NCI-H1105 treated with DMSO at 0.1 percent for 48 hours (cell line): ENCODE results near the gene ELANE.

Experiments
- DNase-seq: peaks from one replicate; lab custom pipeline; 2025; lab: John Stamatoyannopoulos, UW

The ELANE gene

DNA sequence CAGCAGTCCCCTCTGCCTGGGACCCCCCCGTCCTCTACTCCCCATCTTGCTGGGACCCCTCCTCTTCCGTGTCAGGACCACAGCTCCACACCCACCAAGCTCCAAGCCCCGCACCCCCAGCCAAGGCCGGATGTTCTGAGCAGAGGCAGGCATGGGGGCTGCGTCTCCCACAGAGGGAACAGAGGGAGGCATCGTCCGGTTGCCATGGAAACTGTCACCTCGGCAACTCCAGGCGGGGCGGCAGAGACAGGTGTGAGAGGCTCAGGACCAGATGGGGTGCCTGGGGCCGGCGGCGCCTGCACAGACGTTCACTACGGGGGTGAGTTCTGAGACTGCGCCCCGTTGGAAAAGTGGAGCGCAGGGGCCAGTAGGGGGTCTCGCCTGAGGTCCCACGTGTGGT lies 46.6 kb downstream of the ELANE start:
- peak; percentile 72 for DNase-seq

- no peak for DNase-seq
Observed at GRCh38 chr19:899336-900042, 47.4 kb downstream of the ELANE start.

- no peak for DNase-seq
Observed at GRCh38 chr19:900043-900301, 47.9 kb downstream of the ELANE start.

- no peak for DNase-seq
Observed at GRCh38 chr19:900302-901111, 48.4 kb downstream of the ELANE start.

DNA sequence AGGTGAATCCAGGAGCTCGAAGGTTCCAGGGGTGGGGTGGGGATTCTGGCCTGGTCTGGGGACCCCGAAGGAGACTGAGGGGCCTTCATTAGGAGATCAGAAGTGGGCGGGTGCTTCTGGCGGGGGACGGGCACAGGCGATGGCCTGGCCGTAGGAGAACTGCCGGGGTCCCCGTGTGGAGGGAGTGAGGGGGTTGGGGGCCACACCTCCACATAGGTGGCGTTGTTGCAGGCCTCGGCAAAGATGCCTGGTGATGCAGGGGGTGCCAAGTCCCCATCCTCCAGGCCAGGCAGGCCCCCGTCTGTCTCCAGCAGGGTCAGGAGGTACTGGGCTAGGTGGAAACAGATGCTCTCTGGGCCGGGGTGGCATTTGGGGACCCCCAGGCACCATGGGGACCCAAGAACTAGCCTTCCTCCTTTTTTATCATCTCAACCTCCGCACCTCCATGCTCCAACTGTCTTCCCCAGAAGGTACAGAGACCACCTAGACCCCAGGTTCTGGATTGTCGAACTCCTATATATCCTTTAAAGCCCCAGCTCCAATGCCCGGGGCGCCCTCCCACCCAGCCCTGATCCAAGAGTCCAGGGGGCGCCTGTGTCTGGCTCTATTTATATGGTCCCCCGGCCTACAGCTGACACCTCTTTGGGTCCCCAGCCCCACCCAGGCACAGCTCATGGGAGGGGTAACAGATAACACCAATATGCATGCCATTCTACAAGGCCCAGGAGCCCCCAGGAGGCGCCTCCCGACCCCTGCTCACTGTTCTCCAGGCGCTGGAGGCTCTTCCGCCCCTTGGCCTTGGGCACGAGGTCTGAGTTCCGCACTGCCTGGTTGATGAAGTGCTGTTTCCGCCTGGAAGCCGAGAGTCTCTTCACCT lies 49.4 kb downstream of the ELANE start:
- no peak for DNase-seq

DNA sequence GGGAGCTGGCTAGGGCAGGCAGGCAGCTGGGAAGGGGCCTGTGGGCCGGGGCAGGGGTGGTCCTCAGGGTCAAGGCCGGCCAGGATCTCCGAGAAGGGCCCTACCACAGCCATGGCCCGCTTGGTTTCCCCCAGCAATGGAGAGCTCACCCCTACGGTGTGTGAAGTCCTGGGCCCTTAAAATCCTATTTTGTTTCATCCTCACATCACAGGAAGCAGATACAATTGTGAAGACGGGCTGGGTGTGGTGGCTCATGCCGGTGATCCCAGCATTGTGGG lies 49.9 kb downstream of the ELANE start:
- no peak for DNase-seq

DNA sequence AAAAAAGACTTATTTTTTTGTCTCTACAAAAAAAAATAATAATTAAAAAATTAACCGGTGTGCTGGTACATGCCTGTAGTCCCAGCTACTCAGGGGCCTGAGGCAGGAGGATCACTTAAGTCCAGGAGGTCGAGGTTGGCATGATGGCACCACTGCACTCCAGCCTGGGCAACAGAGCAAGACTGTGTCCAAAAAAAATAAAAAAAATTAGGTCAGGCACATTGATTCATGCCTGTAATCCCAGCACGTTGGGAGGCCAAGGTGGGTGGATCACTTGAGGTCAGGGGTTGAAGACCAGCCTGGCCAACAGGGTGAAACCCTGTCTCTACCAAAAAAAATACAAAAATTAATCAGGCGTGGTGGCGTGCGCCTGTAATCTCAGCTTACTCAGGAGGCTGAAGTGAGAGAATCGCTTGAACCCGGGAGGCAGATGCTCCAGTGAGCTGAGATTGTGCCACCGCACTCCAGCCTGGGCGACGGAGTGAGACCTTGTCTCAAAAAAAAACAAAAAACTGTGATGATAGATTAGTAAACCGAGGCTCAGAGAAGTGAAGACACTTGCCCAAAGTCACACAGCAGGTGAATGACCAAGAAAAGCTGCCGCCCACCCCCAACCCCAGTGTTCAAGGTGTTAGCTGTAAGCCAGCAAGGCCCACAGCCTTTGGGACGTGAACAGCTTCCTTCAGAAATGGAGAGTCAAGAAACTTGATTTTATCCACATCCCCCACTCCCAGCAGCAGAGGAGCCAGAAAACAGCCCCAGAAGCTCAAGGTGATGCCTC lies 50.5 kb downstream of the ELANE start:
- no peak for DNase-seq

- no peak for DNase-seq
Observed at GRCh38 chr19:903266-903797, 51.2 kb downstream of the ELANE start.

GRCh38 chr19:904545-904944 lies 52.4 kb downstream of the ELANE start:
- DNase-seq = no peak
